ENCODE results near the gene CCDC92B. TPM values are rescaled to one million over a fixed set of nuclear protein-coding genes. Genes with fewer than 3 reads are reported as not detected.
A peak's percentile ranks its signal among the peaks of the same experiment; 100 is the strongest.

CCDC92B gene
- total and polyA plus RNA-seq, 2 donors: 0.14 to 0.32 TPM

- WGBS: 13% methylated on average over 18 of the region's 18 CpGs
- peak overlapping the region; percentile 45 for H3K4me3 ChIP-seq (ENCODE audit: low read depth, low read length)
- no peak for DNase-seq (ENCODE audit: extremely low spot score)
- no peak overlapping the region for H3K27ac ChIP-seq (ENCODE audit: low read depth)
- peaks cover 3% of the 10 kb centered on the region for H3K4me1 ChIP-seq (ENCODE audit: insufficient read depth)
- no peaks in the 10 kb centered on the region for H3K36me3 ChIP-seq (ENCODE audit: insufficient read depth)
Observed at GRCh38 chr17:2723505-2723996, 25.9 kb downstream of the CCDC92B start.

- no peaks in the 10 kb centered on the region for H3K36me3 ChIP-seq (ENCODE audit: insufficient read depth)
- DNase-seq (ENCODE audit: extremely low spot score): no peak
- no peak overlapping the region for H3K27ac ChIP-seq (ENCODE audit: low read depth)
- 47% methylated on average over 10 of the region's 10 CpGs for WGBS
- no peak overlapping the region for H3K4me3 ChIP-seq (ENCODE audit: low read depth, low read length)
- H3K4me1 ChIP-seq (ENCODE audit: insufficient read depth): peaks cover 3% of the 10 kb centered on the region
Observed at GRCh38 chr17:2722611-2723010, 26.8 kb downstream of the CCDC92B start.

- no peak for DNase-seq (ENCODE audit: extremely low spot score)
- Histone ChIP-seq H3K36me3 (ENCODE audit: insufficient read depth) (no peaks in the 10 kb centered on the region), H3K4me1 (ENCODE audit: insufficient read depth) (peaks cover 3% of the 10 kb centered on the region), H3K4me3 (ENCODE audit: low read depth, low read length) (no peak overlapping the region), H3K27ac (ENCODE audit: low read depth) (no peak overlapping the region)
- WGBS: 63% methylated on average over 4 of the region's 4 CpGs
Observed at GRCh38 chr17:2721603-2722002, 27.8 kb downstream of the CCDC92B start.

GRCh38 chr17:2719861-2720260, 29.6 kb downstream of the CCDC92B start:
- DNase-seq (ENCODE audit: extremely low spot score): no peak
- Histone ChIP-seq H3K4me3 (ENCODE audit: low read depth, low read length) (no peak overlapping the region), H3K4me1 (ENCODE audit: insufficient read depth) (peaks cover 3% of the 10 kb centered on the region), H3K27ac (ENCODE audit: low read depth) (no peak overlapping the region), H3K36me3 (ENCODE audit: insufficient read depth) (no peaks in the 10 kb centered on the region)
- WGBS: 62% methylated on average over 4 of the region's 4 CpGs

- Histone ChIP-seq H3K27ac (ENCODE audit: low read depth) (no peak overlapping the region), H3K36me3 (ENCODE audit: insufficient read depth) (no peaks in the 10 kb centered on the region), H3K4me1 (ENCODE audit: insufficient read depth) (no peaks in the 10 kb centered on the region), H3K4me3 (ENCODE audit: low read depth, low read length) (no peak overlapping the region)
- no peak for DNase-seq (ENCODE audit: extremely low spot score)
- WGBS: 79% methylated on average over 13 of the region's 13 CpGs
Observed at GRCh38 chr17:2718150-2718938, 31.1 kb downstream of the CCDC92B start.

GRCh38 chr17:2716649-2717048, 32.8 kb downstream of the CCDC92B start:
- Histone ChIP-seq H3K4me3 (ENCODE audit: low read depth, low read length) (no peak overlapping the region), H3K27ac (ENCODE audit: low read depth) (no peak overlapping the region), H3K36me3 (ENCODE audit: insufficient read depth) (no peaks in the 10 kb centered on the region), H3K4me1 (ENCODE audit: insufficient read depth) (no peaks in the 10 kb centered on the region)
- DNase-seq (ENCODE audit: extremely low spot score): no peak
- WGBS: 73% methylated on average over 5 of the region's 5 CpGs

GRCh38 chr17:2713881-2714280, 35.6 kb downstream of the CCDC92B start:
- no peaks in the 10 kb centered on the region for H3K4me1 ChIP-seq (ENCODE audit: insufficient read depth)
- no peak for DNase-seq (ENCODE audit: extremely low spot score)
- H3K4me3 ChIP-seq (ENCODE audit: low read depth, low read length): no peak overlapping the region
- WGBS: 88% methylated on average over 9 of the region's 9 CpGs
- no peak overlapping the region for H3K27ac ChIP-seq (ENCODE audit: low read depth)
- no peaks in the 10 kb centered on the region for H3K36me3 ChIP-seq (ENCODE audit: insufficient read depth)

GRCh38 chr17:2712300-2713043, 37.0 kb downstream of the CCDC92B start:
- H3K4me3 ChIP-seq (ENCODE audit: low read depth, low read length): peak overlapping the region; percentile 40
- H3K27ac ChIP-seq (ENCODE audit: low read depth): no peak overlapping the region
- 56% methylated on average over 36 of the region's 36 CpGs for WGBS
- H3K4me1 ChIP-seq (ENCODE audit: insufficient read depth): no peaks in the 10 kb centered on the region
- no peak for DNase-seq (ENCODE audit: extremely low spot score)
- H3K36me3 ChIP-seq (ENCODE audit: insufficient read depth): no peaks in the 10 kb centered on the region

- H3K27ac ChIP-seq (ENCODE audit: low read depth): peak within 1 kb of the TSS; percentile 57
- WGBS: 1% methylated on average over 76 of the region's 76 CpGs
- H3K4me1 ChIP-seq (ENCODE audit: insufficient read depth): no peaks in the 10 kb centered on the region
- H3K4me3 ChIP-seq (ENCODE audit: low read depth, low read length): peak within 1 kb of the TSS; percentile 96
- DNase-seq (ENCODE audit: extremely low spot score): peak; percentile 76
- no peaks in the 10 kb centered on the region for H3K36me3 ChIP-seq (ENCODE audit: insufficient read depth)
Observed at GRCh38 chr17:2711608-2712299, 37.7 kb downstream of the CCDC92B start, which contains the start of gene CLUH. CLUH (minus strand) TSS chr17:2711764; CDS start chr17:2711661, 103 bp downstream.

- no peaks in the 10 kb centered on the region for H3K36me3 ChIP-seq (ENCODE audit: insufficient read depth)
Observed at GRCh38 chr17:2710803-2711607, 38.4 kb downstream of the CCDC92B start.

GRCh38 chr17:2710071-2710802, 39.2 kb downstream of the CCDC92B start:
- peak overlapping the region; percentile 35 for H3K27ac ChIP-seq (ENCODE audit: low read depth)
- DNase-seq (ENCODE audit: extremely low spot score): no peak
- no peaks in the 10 kb centered on the region for H3K36me3 ChIP-seq (ENCODE audit: insufficient read depth)
- 54% methylated on average over 16 of the region's 16 CpGs for WGBS
- no peaks in the 10 kb centered on the region for H3K4me1 ChIP-seq (ENCODE audit: insufficient read depth)
- H3K4me3 ChIP-seq (ENCODE audit: low read depth, low read length): peak overlapping the region; percentile 96

More at GRCh38 chr17:2710803-2711607, 38.4 kb downstream of the CCDC92B start:
- Histone ChIP-seq H3K4me1 (ENCODE audit: insufficient read depth) (no peaks in the 10 kb centered on the region), H3K4me3 (ENCODE audit: low read depth, low read length) (peak overlapping the region; percentile 96), H3K27ac (ENCODE audit: low read depth) (peak overlapping the region; percentile 57)
- under 1% methylated on average over 82 of the region's 82 CpGs for WGBS
- no peak for DNase-seq (ENCODE audit: extremely low spot score)

- peak; percentile 46 for DNase-seq (ENCODE audit: extremely low spot score)
- H3K27ac ChIP-seq (ENCODE audit: low read depth): peak overlapping the region; percentile 35
- H3K36me3 ChIP-seq (ENCODE audit: insufficient read depth): peaks cover 1% of the 10 kb centered on the region
- 66% methylated on average over 10 of the region's 10 CpGs for WGBS
- no peak overlapping the region for H3K4me3 ChIP-seq (ENCODE audit: low read depth, low read length)
- H3K4me1 ChIP-seq (ENCODE audit: insufficient read depth): no peaks in the 10 kb centered on the region
Observed at GRCh38 chr17:2709183-2709661, 40.2 kb downstream of the CCDC92B start.
